Progenitor cell of endocrine pancreas (in vitro differentiated cells): ENCODE measurements around the gene CD248. TPM values are rescaled to one million over a fixed set of nuclear protein-coding genes. Genes with fewer than 3 reads are reported as not detected.
A peak's percentile ranks its signal among the peaks of the same experiment; 100 is the strongest.

Source experiments
- DNase-seq: peaks from one replicate; pipeline ENCODE4 v3.0.0; 2021; ENCODE audit warnings: low spot score; ENCODE audit not compliant: unreplicated experiment
- H3K27ac Mint-ChIP-seq: 2 replicates; pipeline ENCODE4 v1.8.0; 2021; ENCODE audit warnings: mild to moderate bottlenecking, moderate library complexity, mixed read lengths
- H3K27me3 Mint-ChIP-seq: 2 replicates; pipeline ENCODE4 v1.8.0; 2021; ENCODE audit warnings: mixed read lengths
- H3K36me3 Mint-ChIP-seq: 2 replicates; pipeline ENCODE4 v1.8.0; 2022; ENCODE audit warnings: mixed read lengths; ENCODE audit not compliant: insufficient read depth
- H3K4me1 Mint-ChIP-seq: 2 replicates; pipeline ENCODE4 v1.8.0; 2021; ENCODE audit warnings: low read depth, mixed read lengths
- H3K4me3 Mint-ChIP-seq: 2 replicates; pipeline ENCODE4 v1.8.0; 2021; ENCODE audit warnings: low read depth, mild to moderate bottlenecking, moderate library complexity, mixed read lengths
- H3K9me3 Mint-ChIP-seq: 2 replicates; pipeline ENCODE4 v1.8.0; 2021; ENCODE audit warnings: low read depth, mixed read lengths
- total RNA-seq: library from RNA; stranded (reverse); gene quantifications from 2 replicates; pipeline ENCODE4 v1.2.1, GENCODE V29; 2021
- TF ChIP-seq, protein P1 (sequence below): fragments of 200-600 bp; sonication (generic); IDR thresholded peaks from one replicate; pipeline ENCODE4 v1.5.0; 2021; ENCODE audit warnings: antibody characterized with exemption, mild to moderate bottlenecking; ENCODE audit not compliant: unreplicated experiment

Gene CD248
- total RNA-seq, 1 donor from 2014 or later = 0.22 TPM

DNA sequence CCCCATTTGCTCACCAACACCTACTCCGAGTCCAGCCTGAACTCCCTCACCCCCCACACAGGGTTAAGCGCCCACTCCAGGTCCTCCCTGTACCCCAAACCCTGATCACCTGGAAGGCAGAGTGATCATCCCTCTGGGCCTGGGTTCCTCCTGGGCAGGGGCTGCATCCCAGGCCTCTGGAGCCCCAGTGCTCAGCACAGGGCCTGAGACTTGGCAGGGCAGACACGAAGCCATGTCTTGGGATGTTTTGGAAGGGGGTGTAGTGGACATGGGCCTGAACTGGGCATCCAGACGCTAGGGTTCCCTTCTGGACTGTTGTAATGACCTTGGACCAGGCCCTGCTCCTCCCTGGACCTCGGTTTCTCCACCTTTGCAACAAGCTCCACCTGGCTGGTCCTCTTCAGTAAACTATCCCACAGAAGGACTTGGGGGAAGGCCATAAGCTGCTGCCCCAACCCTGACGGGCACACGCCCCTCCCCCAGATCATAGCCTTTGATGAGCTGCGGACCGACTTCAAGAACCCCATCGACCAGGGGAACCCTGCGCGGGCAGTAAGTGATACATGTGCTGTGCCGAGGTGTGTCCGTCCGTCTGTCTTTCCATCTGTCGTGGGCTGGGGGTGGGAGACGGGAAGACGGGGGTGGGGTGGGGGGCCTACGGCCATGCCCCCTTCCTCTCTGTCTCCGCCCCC is 34.9 kb downstream of the CD248 start:
- peaks cover 7% of the 10 kb centered on the region for H3K27me3 Mint-ChIP-seq
- peaks cover 13% of the 10 kb centered on the region for H3K4me1 Mint-ChIP-seq
- TF ChIP-seq, protein P1, sequence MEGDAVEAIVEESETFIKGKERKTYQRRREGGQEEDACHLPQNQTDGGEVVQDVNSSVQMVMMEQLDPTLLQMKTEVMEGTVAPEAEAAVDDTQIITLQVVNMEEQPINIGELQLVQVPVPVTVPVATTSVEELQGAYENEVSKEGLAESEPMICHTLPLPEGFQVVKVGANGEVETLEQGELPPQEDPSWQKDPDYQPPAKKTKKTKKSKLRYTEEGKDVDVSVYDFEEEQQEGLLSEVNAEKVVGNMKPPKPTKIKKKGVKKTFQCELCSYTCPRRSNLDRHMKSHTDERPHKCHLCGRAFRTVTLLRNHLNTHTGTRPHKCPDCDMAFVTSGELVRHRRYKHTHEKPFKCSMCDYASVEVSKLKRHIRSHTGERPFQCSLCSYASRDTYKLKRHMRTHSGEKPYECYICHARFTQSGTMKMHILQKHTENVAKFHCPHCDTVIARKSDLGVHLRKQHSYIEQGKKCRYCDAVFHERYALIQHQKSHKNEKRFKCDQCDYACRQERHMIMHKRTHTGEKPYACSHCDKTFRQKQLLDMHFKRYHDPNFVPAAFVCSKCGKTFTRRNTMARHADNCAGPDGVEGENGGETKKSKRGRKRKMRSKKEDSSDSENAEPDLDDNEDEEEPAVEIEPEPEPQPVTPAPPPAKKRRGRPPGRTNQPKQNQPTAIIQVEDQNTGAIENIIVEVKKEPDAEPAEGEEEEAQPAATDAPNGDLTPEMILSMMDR = no peak
- no peaks in the 10 kb centered on the region for H3K9me3 Mint-ChIP-seq
- H3K4me3 Mint-ChIP-seq = no peak overlapping the region
- DNase-seq = no peak
- H3K27ac Mint-ChIP-seq = no peak overlapping the region
- H3K36me3 Mint-ChIP-seq = peaks cover 1% of the 10 kb centered on the region

DNA sequence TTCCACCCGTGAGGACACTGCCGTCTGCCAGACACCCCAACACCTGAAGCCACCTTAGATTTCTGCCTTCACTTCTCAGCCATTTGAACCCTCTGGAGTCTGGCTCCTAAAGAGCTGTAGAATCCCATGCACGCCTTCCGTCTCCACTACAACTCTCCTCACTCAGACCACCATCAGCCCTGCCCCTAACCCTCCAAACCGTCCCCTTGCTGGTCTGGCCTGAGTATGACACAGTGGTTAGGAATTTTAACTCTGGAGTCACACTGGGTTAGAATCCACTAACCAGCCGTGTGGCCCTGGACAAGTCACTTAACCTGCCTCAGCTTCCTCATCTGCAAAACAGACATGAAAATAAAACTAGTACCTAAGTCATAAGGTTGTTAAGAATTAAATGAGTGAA is 35.8 kb downstream of the CD248 start:
- Mint-ChIP-seq H3K27ac (peak overlapping the region; percentile 30), H3K4me1 (peaks cover 13% of the 10 kb centered on the region), H3K27me3 (peaks cover 7% of the 10 kb centered on the region), H3K36me3 (peaks cover 2% of the 10 kb centered on the region), H3K9me3 (no peaks in the 10 kb centered on the region), H3K4me3 (no peak overlapping the region)
- TF ChIP-seq, protein P1 = no peak
- no peak for DNase-seq

DNA sequence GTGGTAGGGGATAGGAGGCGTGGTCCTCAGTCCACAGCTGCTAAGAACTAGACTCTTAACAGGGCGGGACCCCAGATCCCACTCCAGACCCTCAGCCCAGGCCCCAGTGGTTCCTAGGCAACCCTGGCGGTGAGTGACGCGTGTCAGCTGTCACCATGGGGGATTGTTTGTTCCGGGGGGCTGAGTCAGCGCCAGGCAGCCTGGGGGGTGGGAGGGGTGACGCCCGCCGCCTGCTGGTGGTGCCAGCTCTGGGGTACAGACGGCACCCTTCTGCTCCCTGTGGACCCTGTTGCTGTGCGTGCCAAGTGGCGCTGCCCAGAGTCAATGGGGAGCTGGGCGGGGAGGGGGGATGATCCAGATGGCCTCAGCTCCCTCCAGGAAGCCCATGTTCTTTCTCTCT is 36.4 kb downstream of the CD248 start:
- H3K9me3 Mint-ChIP-seq = no peaks in the 10 kb centered on the region
- TF ChIP-seq, protein P1 = no peak
- H3K27ac Mint-ChIP-seq = no peak overlapping the region
- peaks cover 2% of the 10 kb centered on the region for H3K36me3 Mint-ChIP-seq
- H3K27me3 Mint-ChIP-seq = peaks cover 7% of the 10 kb centered on the region
- H3K4me1 Mint-ChIP-seq = peaks cover 13% of the 10 kb centered on the region
- no peak overlapping the region for H3K4me3 Mint-ChIP-seq
- DNase-seq = no peak

DNA sequence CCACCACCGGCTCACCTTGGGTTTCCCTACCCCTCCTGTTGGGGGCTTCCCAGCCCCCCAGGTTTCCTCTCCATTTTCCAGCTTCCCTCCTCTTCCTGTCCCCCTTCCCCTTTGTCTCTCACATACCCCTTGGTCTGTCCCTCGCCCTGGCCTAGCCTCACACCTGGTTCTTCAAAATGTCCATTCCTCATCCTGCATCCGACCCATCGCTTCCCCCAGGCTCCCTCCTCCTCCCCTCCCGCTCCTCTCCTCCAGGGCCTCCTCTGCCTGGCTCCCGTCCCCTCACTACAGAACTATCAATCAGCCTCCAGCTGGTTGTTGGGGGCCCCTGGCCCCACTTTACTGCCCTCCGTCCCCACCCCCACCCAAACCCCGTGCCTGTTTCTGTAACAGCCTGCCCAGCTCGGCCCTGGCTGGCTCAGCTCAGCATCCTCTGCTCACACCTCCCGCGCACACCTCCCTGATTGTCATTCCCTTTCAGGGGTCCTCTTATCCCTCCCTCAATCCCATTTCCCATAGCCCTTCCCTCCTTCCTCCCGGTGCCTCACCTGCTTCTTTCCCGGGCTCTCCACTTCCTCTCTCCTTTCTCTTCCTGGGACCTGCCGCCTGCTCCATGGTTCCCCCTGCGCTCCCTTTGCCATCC is 37.6 kb downstream of the CD248 start:
- peaks cover 4% of the 10 kb centered on the region for H3K36me3 Mint-ChIP-seq
- TF ChIP-seq, protein P1 = no peak
- DNase-seq = no peak
- no peaks in the 10 kb centered on the region for H3K9me3 Mint-ChIP-seq
- H3K4me3 Mint-ChIP-seq = peak overlapping the region; percentile 58
- peaks cover 7% of the 10 kb centered on the region for H3K27me3 Mint-ChIP-seq
- H3K4me1 Mint-ChIP-seq = peaks cover 13% of the 10 kb centered on the region
- H3K27ac Mint-ChIP-seq = no peak overlapping the region

DNA sequence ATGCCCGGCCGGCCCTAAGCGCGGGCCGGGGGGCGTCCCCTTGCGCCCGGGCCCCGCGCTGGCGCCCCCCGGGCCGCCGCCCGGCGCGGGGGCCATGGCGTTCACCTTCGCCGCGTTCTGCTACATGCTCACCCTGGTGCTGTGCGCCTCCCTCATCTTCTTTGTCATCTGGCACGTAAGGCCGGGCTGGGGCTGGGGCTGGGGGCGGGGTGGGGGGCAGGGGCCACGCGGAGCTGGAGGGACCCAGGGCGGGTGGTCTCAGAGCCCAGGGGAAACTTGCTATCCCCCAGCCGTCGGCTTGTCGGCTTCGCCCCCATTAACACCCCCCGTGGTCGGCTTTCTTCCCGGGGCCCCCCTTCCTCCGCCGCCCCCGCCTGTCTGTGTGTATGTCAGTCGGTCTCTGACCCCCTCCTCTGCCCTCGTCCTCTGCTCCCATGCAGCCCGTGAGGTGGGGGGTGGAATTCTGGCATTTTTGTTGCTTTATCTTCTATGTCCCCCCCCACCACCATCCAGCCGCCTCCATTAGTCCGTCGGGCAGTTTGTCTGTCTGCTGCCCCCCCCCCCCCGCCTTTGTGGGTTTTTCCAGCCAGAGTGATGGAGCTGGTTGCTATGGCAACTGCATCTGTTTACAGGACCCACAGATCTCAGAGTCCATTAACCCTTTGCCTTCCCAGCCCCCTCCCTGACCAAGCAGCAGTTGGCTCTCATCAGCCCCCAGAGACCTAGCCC is 38.3 kb downstream of the CD248 start:
- no peak for DNase-seq
- Mint-ChIP-seq H3K9me3 (no peaks in the 10 kb centered on the region), H3K27me3 (peaks cover 7% of the 10 kb centered on the region), H3K4me3 (peak overlapping the region; percentile 50), H3K4me1 (peaks cover 13% of the 10 kb centered on the region), H3K27ac (no peak overlapping the region), H3K36me3 (peaks cover 7% of the 10 kb centered on the region)
- TF ChIP-seq, protein P1 = no peak
